Measurements from ENCODE around the gene MACROD1. TPM values are rescaled to one million over a fixed set of nuclear protein-coding genes. Genes with fewer than 3 reads are reported as not detected.

The MACROD1 gene
- total and polyA plus RNA-seq, 2 of the 13 experiments (the other 11 are each of a cell fraction or from before 2014, with no cell fraction given): 23.1 to 34.5 TPM

GRCh38 chr11:63993100-63993499 is 172.8 kb downstream of the MACROD1 start (continued):
- TF ChIP-seq ZNF567 (CRISPR knock-in tag; IDR thresholded peaks at IDR 0.05; ENCODE audit: borderline replicate concordance): no peak
- TF ChIP-seq NFATC3 (CRISPR knock-in tag; IDR thresholded peaks at IDR 0.05): no peak

GRCh38 chr11:63991558-63991957 is 174.4 kb downstream of the MACROD1 start:
- Histone ChIP-seq H2AFZ (ENCODE audit: low read length) (no peak overlapping the region), H3K9me3 (ENCODE audit: low read length) (no peaks in the 10 kb centered on the region), H3K36me3 (replicated peaks in 1 of 2; ENCODE audit: control insufficient read depth in 1 of 2, insufficient read depth in 2 of 2, low read length in 2 of 2) (peaks cover 11 to 46% of the 10 kb centered on the region in 2 experiments; a peak in 4 of 5 replicates), H3K4me2 (ENCODE audit: low read depth, low read length) (no peak overlapping the region), H3K9ac (ENCODE audit: insufficient read depth, low read depth, low read length) (no peak overlapping the region), H3K27ac (ENCODE audit: extremely low read length, insufficient read depth, low read length) (no peak overlapping the region), H3K79me2 (ENCODE audit: insufficient read depth, low read length) (peaks cover 23% of the 10 kb centered on the region), H3K4me3 (replicated peaks in 1 of 3; ENCODE audit: insufficient read depth in 1 of 3, low read depth in 2 of 3, low read length in 3 of 3) (no peak overlapping the region), H3K4me1 (ENCODE audit: insufficient read depth, low read length) (peaks cover 14% of the 10 kb centered on the region), H3K27me3 (ENCODE audit: control insufficient read depth in 1 of 2, insufficient read depth in 2 of 2, low read length in 2 of 2) (no peaks in the 10 kb centered on the region), H4K20me1 (ENCODE audit: insufficient read depth, low read length) (no peaks in the 10 kb centered on the region; the same call in 1 of the 2 replicates)
- WGBS (ENCODE audit: low lambda C conversion rate): 98% methylated on average over 10 of the region's 10 CpGs
- ChIA-PET POLR2A (interaction anchor here (1.3 kb wide), 1 partner anchor 14 kb away, joined by 5 read pairs; no protein-coding TSS in a partner anchor), CTCF (ENCODE audit: low intra/inter-chr PET ratio, low total read pairs) (no interaction called here)
- ATAC-seq (no peak), DNase-seq (ENCODE audit: low spot score) (no peak), FAIRE-seq (no peak)
- TF ChIP-seq ZNF20 (CRISPR knock-in tag; IDR thresholded peaks at IDR 0.05): no peak
- no peak for TF ChIP-seq ZNF292 (CRISPR knock-in tag; IDR thresholded peaks at IDR 0.05; ENCODE audit: borderline replicate concordance, low read depth)
- no peak for TF ChIP-seq FOXK2 (IDR thresholded peaks at IDR 0.05)
- no peak for TF ChIP-seq BRD4 (CRISPR knock-in tag; IDR thresholded peaks at IDR 0.05)
- TF ChIP-seq PLSCR1 (CRISPR knock-in tag; IDR thresholded peaks at IDR 0.05; ENCODE audit: borderline replicate concordance): no peak
- 0 out of 4 replicates have a peak, but pooled peaks of 1 of the 2 experiments have one; percentile 32 for TF ChIP-seq REST (IDR thresholded peaks at IDR 0.05; ENCODE audit: borderline replicate concordance in 1 of 2, low read depth in 1 of 2, low read length in 2 of 2)
- no peak for TF ChIP-seq ZNF768 (CRISPR knock-in tag; IDR thresholded peaks at IDR 0.05)
- no TSS peak for BruUV-seq (replicated peaks)
- intact Hi-C loops (cut with micrococcal nuclease; ENCODE audit: unreplicated experiment): no loop called here
- in situ Hi-C loops (cut with HindIII; ENCODE audit: extremely low pct_ligation_motif_present, low pct_unique_long_range_greater_than_20kb): no loop called here

Measured in HepG2 (cell line).